WTC11 (cell line): ENCODE data around the gene MCF2L2.

ENCODE experiments used
- NR3C1 ChIP-seq: sonication (generic); formaldehyde crosslinking; conservative IDR thresholded peaks from 2 replicates; pipeline ENCODE4 v1.8.1; 2023; ENCODE audit warnings: low read depth, mild to moderate bottlenecking, missing genetic modification reagents
- SP1 ChIP-seq: sonication (generic); formaldehyde crosslinking; conservative IDR thresholded peaks from 2 replicates; pipeline ENCODE4 v1.8.1; 2022; ENCODE audit warnings: missing genetic modification reagents
- ZNF138 ChIP-seq: sonication (generic); formaldehyde crosslinking; conservative IDR thresholded peaks from 2 replicates; pipeline ENCODE4 v1.8.1; 2022; ENCODE audit warnings: mild to moderate bottlenecking, moderate library complexity, missing genetic modification reagents
- TF ChIP-seq, protein P1 (sequence below): fragments of 200-600 bp; IDR thresholded peaks from 2 replicates; pipeline ENCODE4 v1.8.0; 2022; ENCODE audit warnings: antibody characterized with exemption
- TF ChIP-seq, protein P2 (sequence below): sonication (generic); formaldehyde crosslinking; IDR thresholded peaks from 2 replicates; pipeline ENCODE4 v1.8.1; 2022; ENCODE audit warnings: mild to moderate bottlenecking, missing genetic modification reagents, moderate library complexity, borderline replicate concordance
- TF ChIP-seq, protein P3 (sequence below): sonication (generic); formaldehyde crosslinking; IDR thresholded peaks from 2 replicates; pipeline ENCODE4 v1.8.0; 2023; ENCODE audit warnings: missing genetic modification reagents
- TF ChIP-seq, protein P4 (sequence below): sonication (generic); formaldehyde crosslinking; IDR thresholded peaks from 2 replicates; pipeline ENCODE4 v1.8.1; 2023; ENCODE audit warnings: mild to moderate bottlenecking, missing genetic modification reagents, moderate library complexity
- TF ChIP-seq, protein P5 (sequence below): sonication (generic); formaldehyde crosslinking; IDR thresholded peaks from 2 replicates; pipeline ENCODE4 v1.8.0; 2022; ENCODE audit warnings: mild to moderate bottlenecking, missing genetic modification reagents
- TF ChIP-seq, protein P6 (sequence below): fragments of 250-450 bp; sonication (Bioruptor Pico); IDR thresholded peaks from 2 replicates; pipeline ENCODE4 v2.1.2; 2022; ENCODE audit warnings: mild to moderate bottlenecking, moderate library complexity

DNA sequence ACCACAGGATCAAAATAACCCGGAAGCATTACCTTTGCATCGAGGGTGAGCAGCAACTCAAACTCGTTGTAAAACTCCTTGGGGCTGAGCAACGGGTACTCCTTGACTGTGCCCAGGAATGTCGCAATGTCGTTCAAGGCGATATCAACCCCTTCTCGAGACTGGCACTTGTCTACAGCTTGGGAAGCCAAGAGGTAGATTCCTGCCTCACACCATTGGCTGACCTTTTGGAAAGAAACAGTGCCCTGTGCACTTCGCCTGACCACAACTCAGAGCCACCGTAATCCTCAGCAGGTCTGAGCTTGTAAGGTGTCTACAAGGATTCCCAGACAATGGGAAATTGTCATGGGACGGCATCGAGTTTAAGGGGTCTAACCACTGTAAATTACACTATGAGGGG is 131.5 kb downstream of the MCF2L2 start:
- TF ChIP-seq, protein P1, sequence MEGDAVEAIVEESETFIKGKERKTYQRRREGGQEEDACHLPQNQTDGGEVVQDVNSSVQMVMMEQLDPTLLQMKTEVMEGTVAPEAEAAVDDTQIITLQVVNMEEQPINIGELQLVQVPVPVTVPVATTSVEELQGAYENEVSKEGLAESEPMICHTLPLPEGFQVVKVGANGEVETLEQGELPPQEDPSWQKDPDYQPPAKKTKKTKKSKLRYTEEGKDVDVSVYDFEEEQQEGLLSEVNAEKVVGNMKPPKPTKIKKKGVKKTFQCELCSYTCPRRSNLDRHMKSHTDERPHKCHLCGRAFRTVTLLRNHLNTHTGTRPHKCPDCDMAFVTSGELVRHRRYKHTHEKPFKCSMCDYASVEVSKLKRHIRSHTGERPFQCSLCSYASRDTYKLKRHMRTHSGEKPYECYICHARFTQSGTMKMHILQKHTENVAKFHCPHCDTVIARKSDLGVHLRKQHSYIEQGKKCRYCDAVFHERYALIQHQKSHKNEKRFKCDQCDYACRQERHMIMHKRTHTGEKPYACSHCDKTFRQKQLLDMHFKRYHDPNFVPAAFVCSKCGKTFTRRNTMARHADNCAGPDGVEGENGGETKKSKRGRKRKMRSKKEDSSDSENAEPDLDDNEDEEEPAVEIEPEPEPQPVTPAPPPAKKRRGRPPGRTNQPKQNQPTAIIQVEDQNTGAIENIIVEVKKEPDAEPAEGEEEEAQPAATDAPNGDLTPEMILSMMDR, result no peak
- TF ChIP-seq, protein P2, sequence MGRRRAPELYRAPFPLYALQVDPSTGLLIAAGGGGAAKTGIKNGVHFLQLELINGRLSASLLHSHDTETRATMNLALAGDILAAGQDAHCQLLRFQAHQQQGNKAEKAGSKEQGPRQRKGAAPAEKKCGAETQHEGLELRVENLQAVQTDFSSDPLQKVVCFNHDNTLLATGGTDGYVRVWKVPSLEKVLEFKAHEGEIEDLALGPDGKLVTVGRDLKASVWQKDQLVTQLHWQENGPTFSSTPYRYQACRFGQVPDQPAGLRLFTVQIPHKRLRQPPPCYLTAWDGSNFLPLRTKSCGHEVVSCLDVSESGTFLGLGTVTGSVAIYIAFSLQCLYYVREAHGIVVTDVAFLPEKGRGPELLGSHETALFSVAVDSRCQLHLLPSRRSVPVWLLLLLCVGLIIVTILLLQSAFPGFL (CRISPR knock-in tag), result no peak
- TF ChIP-seq SP1 (no peak), ZNF138 (CRISPR knock-in tag) (no peak), NR3C1 (CRISPR knock-in tag) (no peak)
- TF ChIP-seq, protein P3, sequence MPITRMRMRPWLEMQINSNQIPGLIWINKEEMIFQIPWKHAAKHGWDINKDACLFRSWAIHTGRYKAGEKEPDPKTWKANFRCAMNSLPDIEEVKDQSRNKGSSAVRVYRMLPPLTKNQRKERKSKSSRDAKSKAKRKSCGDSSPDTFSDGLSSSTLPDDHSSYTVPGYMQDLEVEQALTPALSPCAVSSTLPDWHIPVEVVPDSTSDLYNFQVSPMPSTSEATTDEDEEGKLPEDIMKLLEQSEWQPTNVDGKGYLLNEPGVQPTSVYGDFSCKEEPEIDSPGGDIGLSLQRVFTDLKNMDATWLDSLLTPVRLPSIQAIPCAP (CRISPR knock-in tag), result no peak
- TF ChIP-seq, protein P4, sequence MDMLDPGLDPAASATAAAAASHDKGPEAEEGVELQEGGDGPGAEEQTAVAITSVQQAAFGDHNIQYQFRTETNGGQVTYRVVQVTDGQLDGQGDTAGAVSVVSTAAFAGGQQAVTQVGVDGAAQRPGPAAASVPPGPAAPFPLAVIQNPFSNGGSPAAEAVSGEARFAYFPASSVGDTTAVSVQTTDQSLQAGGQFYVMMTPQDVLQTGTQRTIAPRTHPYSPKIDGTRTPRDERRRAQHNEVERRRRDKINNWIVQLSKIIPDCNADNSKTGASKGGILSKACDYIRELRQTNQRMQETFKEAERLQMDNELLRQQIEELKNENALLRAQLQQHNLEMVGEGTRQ (CRISPR knock-in tag), result no peak
- TF ChIP-seq, protein P5, sequence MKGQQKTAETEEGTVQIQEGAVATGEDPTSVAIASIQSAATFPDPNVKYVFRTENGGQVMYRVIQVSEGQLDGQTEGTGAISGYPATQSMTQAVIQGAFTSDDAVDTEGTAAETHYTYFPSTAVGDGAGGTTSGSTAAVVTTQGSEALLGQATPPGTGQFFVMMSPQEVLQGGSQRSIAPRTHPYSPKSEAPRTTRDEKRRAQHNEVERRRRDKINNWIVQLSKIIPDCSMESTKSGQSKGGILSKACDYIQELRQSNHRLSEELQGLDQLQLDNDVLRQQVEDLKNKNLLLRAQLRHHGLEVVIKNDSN, result no peak
- TF ChIP-seq, protein P6, sequence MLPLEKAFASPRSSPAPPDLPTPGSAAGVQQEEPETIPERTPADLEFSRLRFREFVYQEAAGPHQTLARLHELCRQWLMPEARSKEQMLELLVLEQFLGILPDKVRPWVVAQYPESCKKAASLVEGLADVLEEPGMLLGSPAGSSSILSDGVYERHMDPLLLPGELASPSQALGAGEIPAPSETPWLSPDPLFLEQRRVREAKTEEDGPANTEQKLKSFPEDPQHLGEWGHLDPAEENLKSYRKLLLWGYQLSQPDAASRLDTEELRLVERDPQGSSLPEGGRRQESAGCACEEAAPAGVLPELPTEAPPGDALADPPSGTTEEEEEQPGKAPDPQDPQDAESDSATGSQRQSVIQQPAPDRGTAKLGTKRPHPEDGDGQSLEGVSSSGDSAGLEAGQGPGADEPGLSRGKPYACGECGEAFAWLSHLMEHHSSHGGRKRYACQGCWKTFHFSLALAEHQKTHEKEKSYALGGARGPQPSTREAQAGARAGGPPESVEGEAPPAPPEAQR (CRISPR knock-in tag), result no peak
